HG03457 (cell line): ENCODE measurements around the gene ZNF570.

Source experiments
- ATAC-seq: cut with Tn5 transposase; IDR thresholded peaks from one replicate; pipeline ENCODE4 v1.9.1; 2021; ENCODE audit warnings: moderate number of reproducible peaks; ENCODE audit not compliant: unreplicated experiment

ZNF570 gene

GRCh38 chr19:37468961-37469777 is at the start of gene ZNF570:
Gene ZNF570, plus strand, starts transcription at chr19:37469356. Its CDS starts 999 bp downstream, at chr19:37470355.
- ATAC-seq: peak; percentile 56

- no peak for ATAC-seq
These were observed 16.5 kb upstream of the ZNF570 start for GRCh38 chr19:37452500-37453245.

GRCh38 chr19:37466277-37466797 is 2.8 kb upstream of the ZNF570 start:
- ATAC-seq: no peak

GRCh38 chr19:37466798-37467607 is 2.2 kb upstream of the ZNF570 start, which contains the start of gene ZNF569:
Gene ZNF569, minus strand, starts transcription at chr19:37467444. Its CDS starts 22,523 bp downstream, at chr19:37444921.
- ATAC-seq: peak; percentile 46

- ATAC-seq: no peak
These were observed 1.5 kb upstream of the ZNF570 start for GRCh38 chr19:37467608-37468090.

GRCh38 chr19:37470216-37470615 is 1.1 kb downstream of the ZNF570 start:
- ATAC-seq: no peak

- no peak for ATAC-seq
These were observed 3.0 kb downstream of the ZNF570 start for GRCh38 chr19:37472165-37472564.

GRCh38 chr19:37484406-37485168 is 15.4 kb downstream of the ZNF570 start:
- ATAC-seq: no peak

- no peak for ATAC-seq
These were observed 23.1 kb downstream of the ZNF570 start for GRCh38 chr19:37492213-37492612.

GRCh38 chr19:37505958-37506386 is 36.8 kb downstream of the ZNF570 start:
- ATAC-seq: no peak

- ATAC-seq: no peak
These were observed 37.4 kb downstream of the ZNF570 start, which contains the start of gene ZNF793 for GRCh38 chr19:37506387-37507166. Gene ZNF793, plus strand, starts transcription at chr19:37506939. Its CDS starts 16,501 bp downstream, at chr19:37523440.

GRCh38 chr19:37507167-37507464 is 38.0 kb downstream of the ZNF570 start:
- no peak for ATAC-seq

GRCh38 chr19:37511186-37511585 is 42.0 kb downstream of the ZNF570 start:
- ATAC-seq: no peak

GRCh38 chr19:37511821-37512220 is 42.7 kb downstream of the ZNF570 start:
- ATAC-seq: no peak

GRCh38 chr19:37513397-37513796 is 44.2 kb downstream of the ZNF570 start:
- ATAC-seq: no peak

GRCh38 chr19:37519890-37520289 is 50.7 kb downstream of the ZNF570 start:
- ATAC-seq: no peak

GRCh38 chr19:37537391-37537947 is 68.3 kb downstream of the ZNF570 start:
- ATAC-seq: no peak
